Gastrocnemius medialis (tissue), 4 donors: ENCODE measurements around the gene LRFN4. TPM values are rescaled to one million over a fixed set of nuclear protein-coding genes. Genes with fewer than 3 reads are reported as not detected.

Experiments used
- ATAC-seq, 2 donors: fragments of 150-250 bp; one replicate each; pipeline ENCODE4 v1.9.1; 2016
- DNase-seq, 2 donors: peaks; one replicate each; pipeline ENCODE4 v3.0.0-alpha.2; 2019
- H3K27ac ChIP-seq, 4 donors: fragments of 200-600 bp; sonication (generic); 1 replicate in 1 of 4; 2 replicates in 3 of 4; pipeline ENCODE4 v1.5.1; 2016 to 2018; ENCODE audit warnings: mild to moderate bottlenecking in 2 of 4, moderate library complexity in 1 of 4
- H3K27me3 ChIP-seq, 3 donors: fragments of 200-600 bp; sonication (generic) in 2 of 3; 1 replicate in 1 of 3; 2 replicates in 2 of 3; pipeline versions ENCODE4 v1.5.1 to v1.6.0; 2016 to 2019; ENCODE audit warnings: mild to moderate bottlenecking in 1 of 3, moderate library complexity in 1 of 3
- H3K36me3 ChIP-seq, 2 donors: fragments of 200-600 bp; sonication (generic) in 1 of 2; one replicate each; pipeline ENCODE4 v1.5.1; 2017 to 2018
- H3K4me1 ChIP-seq, 2 donors: fragments of 200-600 bp; sonication (generic) in 1 of 2; one replicate each; pipeline ENCODE4 v1.5.1; 2016 to 2017; ENCODE audit warnings: mild to moderate bottlenecking in 2 of 2
- H3K4me3 ChIP-seq, 4 donors: fragments of 200-600 bp; sonication (generic) in 3 of 4; 1 replicate in 1 of 4; 2 replicates in 3 of 4; pipeline ENCODE4 v1.5.1; 2016 to 2019; ENCODE audit warnings: mild to moderate bottlenecking in 2 of 4
- H3K9me3 ChIP-seq, 3 donors: fragments of 200-600 bp; sonication (generic) in 2 of 3; 1 replicate in 1 of 3; 2 replicates in 2 of 3; pipeline ENCODE4 v1.5.1; 2016 to 2019
- CTCF ChIP-seq, 5 experiments: fragments of 450-650 bp in 3 of 5; fragments of 200-600 bp in 2 of 5; sonication (generic) in 2 of 5; IDR thresholded peaks in 4 of 5; conservative IDR thresholded peaks in 1 of 5; 1 replicate in 4 of 5; 2 replicates in 1 of 5; pipeline ENCODE4 v1.5.1; 2016 to 2019; ENCODE audit warnings: antibody characterized with exemption in 5 of 5, mild to moderate bottlenecking in 3 of 5, moderate library complexity in 3 of 5
- POLR2A ChIP-seq, 2 donors: fragments of 450-650 bp; IDR thresholded peaks; one replicate each; pipeline ENCODE4 v1.6.1; 2017; ENCODE audit warnings: antibody characterized with exemption in 2 of 2, mild to moderate bottlenecking in 2 of 2, moderate library complexity in 2 of 2
- in situ Hi-C, 4 donors: fragments of 200-750 bp; cut with MboI; loops; one replicate each; pipeline versions ENCODE4 v1.15.0 to v1.8.0; 2017; ENCODE audit warnings: low sequenced_read_pairs in 4 of 4
- intact Hi-C: fragments of 100-400 bp; cut with DNase I; formaldehyde crosslinking; loops from one replicate; pipeline ENCODE4 v1.15.1; 2023; ENCODE audit warnings: low total_unique reads
- total RNA-seq, 4 donors: library from RNA; depleted of rRNA; stranded (reverse); fragments of >200 nt; gene quantifications; one replicate each; pipeline versions ENCODE4 v1.1.0 to v1.2.3, GENCODE V29; 2016

The LRFN4 gene
- total RNA-seq, 4 donors from 2014 or later = 8.6 to 12.1 (median 10.1) TPM

DNA sequence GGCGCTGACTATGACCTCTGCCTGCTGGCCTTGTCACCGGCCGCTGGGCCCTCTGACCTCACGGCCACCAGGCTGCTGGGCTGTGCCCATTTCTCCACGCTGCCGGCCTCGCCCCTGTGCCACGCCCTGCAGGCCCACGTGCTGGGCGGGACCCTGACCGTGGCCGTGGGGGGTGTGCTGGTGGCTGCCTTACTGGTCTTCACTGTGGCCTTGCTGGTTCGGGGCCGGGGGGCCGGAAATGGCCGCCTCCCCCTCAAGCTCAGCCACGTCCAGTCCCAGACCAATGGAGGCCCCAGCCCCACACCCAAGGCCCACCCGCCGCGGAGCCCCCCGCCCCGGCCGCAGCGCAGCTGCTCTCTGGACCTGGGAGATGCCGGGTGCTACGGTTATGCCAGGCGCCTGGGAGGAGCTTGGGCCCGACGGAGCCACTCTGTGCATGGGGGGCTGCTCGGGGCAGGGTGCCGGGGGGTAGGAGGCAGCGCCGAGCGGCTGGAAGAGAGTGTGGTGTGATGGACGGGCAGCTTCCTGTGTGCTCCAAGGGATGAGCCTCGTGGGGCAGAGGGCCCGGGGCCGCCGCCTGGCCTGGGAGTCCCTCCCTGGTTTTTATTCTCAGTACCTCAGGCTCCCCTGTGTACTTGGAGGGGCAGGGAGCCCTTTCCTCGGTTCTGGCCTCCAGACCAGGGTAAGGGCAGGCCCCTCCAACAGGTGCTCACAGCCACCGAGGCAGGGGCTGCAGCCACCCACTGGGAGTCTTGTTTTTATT is 3.0 kb downstream of the LRFN4 start:
- in situ Hi-C loops = no loop called here

DNA sequence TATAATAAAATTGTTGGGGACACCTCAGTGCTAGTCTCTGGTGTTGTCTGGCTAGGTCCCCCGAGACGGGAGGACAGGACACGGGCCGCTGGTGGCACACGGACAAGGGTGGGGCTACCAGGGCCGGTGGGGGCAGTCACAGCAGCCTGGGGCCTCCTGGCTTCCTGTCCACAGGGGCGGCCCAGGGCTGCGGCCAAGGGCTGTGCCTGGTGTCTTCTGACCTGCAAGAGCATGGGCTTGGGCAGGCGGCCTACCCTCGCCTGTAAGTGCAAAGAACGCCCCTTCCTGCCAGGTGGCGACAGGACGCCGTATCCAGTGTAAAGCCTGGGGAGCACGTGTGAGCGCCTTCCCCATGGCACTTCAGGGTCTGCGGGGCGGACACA is 3.6 kb downstream of the LRFN4 start:
- no peak overlapping the region for H3K4me3 ChIP-seq
- intact Hi-C loops (no loop called here), in situ Hi-C loops (no loop called here)
- H3K36me3 ChIP-seq = no peaks in the 10 kb centered on the region
- no peak for TF ChIP-seq POLR2A (IDR thresholded peaks at IDR 0.05)
- TF ChIP-seq CTCF (IDR thresholded peaks at IDR 0.05 in 4 of 5, conservative IDR thresholded peaks at IDR 0.05 in 1 of 5) = no peak
- H3K27ac ChIP-seq = no peak overlapping the region
- H3K27me3 ChIP-seq = no peaks in the 10 kb centered on the region
- ATAC-seq (no peak), DNase-seq (no peak)
- H3K4me1 ChIP-seq = peaks cover 4 to 5% of the 10 kb centered on the region in 2 donors
- no peaks in the 10 kb centered on the region for H3K9me3 ChIP-seq

More for the DNA sequence above, 3.0 kb downstream of the LRFN4 start:
- no peak overlapping the region for H3K4me3 ChIP-seq
- H3K4me1 ChIP-seq = peaks cover 8 to 9% of the 10 kb centered on the region in 2 donors
- H3K27ac ChIP-seq = no peak overlapping the region
- TF ChIP-seq POLR2A (IDR thresholded peaks at IDR 0.05) (no peak), CTCF (IDR thresholded peaks at IDR 0.05 in 4 of 5, conservative IDR thresholded peaks at IDR 0.05 in 1 of 5) (no peak)
- H3K27me3 ChIP-seq = no peaks in the 10 kb centered on the region
- no peaks in the 10 kb centered on the region for H3K36me3 ChIP-seq
- H3K9me3 ChIP-seq = no peaks in the 10 kb centered on the region
- ATAC-seq (no peak), DNase-seq (no peak)
- intact Hi-C loops = no loop called here

DNA sequence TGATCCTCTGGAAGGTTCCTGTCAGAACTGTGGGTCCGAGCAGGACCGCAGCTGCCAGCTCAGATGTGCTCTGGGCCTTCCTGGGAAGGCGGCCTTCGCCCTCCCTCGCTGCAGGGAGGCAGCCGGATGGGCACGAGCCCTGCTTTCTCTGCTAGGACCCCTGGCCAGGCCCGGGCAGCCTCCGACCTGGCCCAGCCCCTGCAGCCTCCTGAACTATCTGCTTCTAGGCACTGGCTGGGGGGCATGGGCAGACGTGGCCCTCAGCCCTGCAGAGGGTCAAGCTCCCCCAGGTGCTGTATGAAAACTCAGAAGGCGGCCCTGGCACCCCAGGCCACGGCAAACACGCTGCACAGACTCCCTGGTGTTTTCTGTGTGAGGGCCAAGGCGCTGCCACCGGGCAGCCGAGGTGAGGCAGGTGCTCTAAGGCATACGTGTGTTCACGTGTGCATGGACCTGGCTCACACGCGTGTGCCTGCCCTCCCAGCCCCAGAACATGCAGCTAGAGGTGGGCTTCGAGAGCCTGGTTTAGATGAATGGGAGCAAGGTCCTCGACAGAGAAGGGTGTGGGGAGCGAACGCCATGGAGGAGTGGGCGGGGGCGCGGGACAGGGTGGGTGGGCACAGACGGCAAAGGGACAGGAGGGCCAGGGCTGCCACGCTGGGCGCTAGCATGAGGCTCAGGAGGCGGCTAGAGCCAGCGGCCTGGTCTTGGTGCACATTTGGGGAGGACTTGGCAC is 4.3 kb downstream of the LRFN4 start:
- ATAC-seq (no peak), DNase-seq (no peak)
- no peak overlapping the region for H3K4me3 ChIP-seq
- no peak overlapping the region for H3K27ac ChIP-seq
- intact Hi-C loops (no loop called here), in situ Hi-C loops (no loop called here)
- TF ChIP-seq CTCF (IDR thresholded peaks at IDR 0.05 in 4 of 5, conservative IDR thresholded peaks at IDR 0.05 in 1 of 5) (no peak), POLR2A (IDR thresholded peaks at IDR 0.05) (no peak)
- no peaks in the 10 kb centered on the region for H3K27me3 ChIP-seq
- H3K36me3 ChIP-seq = no peaks in the 10 kb centered on the region
- H3K4me1 ChIP-seq = no peaks in the 10 kb centered on the region
- no peaks in the 10 kb centered on the region for H3K9me3 ChIP-seq

- no peaks in the 10 kb centered on the region for H3K27me3 ChIP-seq
- no peaks in the 10 kb centered on the region for H3K9me3 ChIP-seq
- intact Hi-C loops (no loop called here), in situ Hi-C loops (no loop called here)
- H3K36me3 ChIP-seq = no peaks in the 10 kb centered on the region
- ATAC-seq = no peak
- no peak for DNase-seq
- no peak overlapping the region for H3K4me3 ChIP-seq
- no peaks in the 10 kb centered on the region for H3K4me1 ChIP-seq
- no peak overlapping the region for H3K27ac ChIP-seq
- no peak for TF ChIP-seq CTCF (IDR thresholded peaks at IDR 0.05 in 4 of 5, conservative IDR thresholded peaks at IDR 0.05 in 1 of 5)
- TF ChIP-seq POLR2A (IDR thresholded peaks at IDR 0.05) = no peak
Observed at GRCh38 chr11:66861774-66862558, 5.1 kb downstream of the LRFN4 start.
